BE2C (cell line): ENCODE data around the gene B2M.
"Not testable (repeated sequence)": the region's sequence is repeated elsewhere in the genome, so short reads cannot be mapped to it uniquely, and the experiment has no call there.

Experiments used
- DNase-seq: peaks from one replicate; pipeline ENCODE4 v3.0.0-alpha.2; 2020
- H3K27me3 ChIP-seq: fragments of 250-450 bp; sonication (Bioruptor Pico); 2 replicates; pipeline ENCODE4 v1.5.1; 2020; ENCODE audit warnings: mild to moderate bottlenecking
- H3K36me3 ChIP-seq: fragments of 250-450 bp; sonication (Bioruptor Pico); 2 replicates; pipeline ENCODE4 v1.5.1; 2020; ENCODE audit warnings: mild to moderate bottlenecking
- H3K4me1 ChIP-seq: fragments of 250-450 bp; sonication (Bioruptor Pico); 2 replicates; pipeline ENCODE4 v1.5.1; 2020
- H3K4me3 ChIP-seq: 2 replicates; pipeline ENCODE4 v1.5.1; 2011; ENCODE audit warnings: low read depth, low read length
- H3K9me3 ChIP-seq: fragments of 250-450 bp; sonication (Bioruptor Pico); 2 replicates; pipeline ENCODE4 v1.5.1; 2020
- TF ChIP-seq, protein P1 (sequence below): IDR thresholded peaks from 2 replicates; pipeline ENCODE4 v1.5.1; 2012; ENCODE audit warnings: mild to moderate bottlenecking, low read depth, low read length

Gene B2M

DNA sequence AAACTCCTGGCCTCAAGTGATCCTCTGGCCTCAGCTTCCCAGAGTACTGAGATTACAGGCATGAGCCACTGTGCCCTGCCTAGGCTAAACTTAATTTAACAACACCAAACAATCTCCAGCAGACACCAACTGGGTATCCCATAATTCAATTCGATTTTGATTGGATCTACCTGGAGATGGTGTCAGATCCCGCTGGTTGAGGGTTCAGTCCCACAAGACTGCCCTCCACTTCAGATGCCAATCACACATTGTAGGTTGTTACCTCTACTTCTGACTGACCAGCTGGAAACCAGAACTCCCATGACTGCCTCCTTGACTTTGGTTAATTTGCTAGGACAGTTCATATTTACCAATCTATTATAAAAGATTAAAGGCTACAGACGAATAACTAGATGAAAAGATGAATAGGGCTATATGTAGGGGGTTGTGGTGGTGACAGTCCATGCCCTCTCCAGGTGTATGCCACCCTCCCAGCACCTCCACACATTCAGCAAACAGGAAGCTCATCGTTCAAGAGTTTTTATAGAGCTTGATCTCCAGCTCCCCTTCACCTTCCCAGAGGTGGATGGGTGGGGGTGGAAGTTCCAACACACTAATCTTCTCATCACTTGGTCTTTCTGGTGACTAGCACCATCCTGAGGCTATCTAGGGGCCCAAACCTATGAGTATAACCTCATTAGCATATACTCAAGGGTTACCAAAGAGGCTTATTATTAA is 9.3 kb downstream of the B2M start:
- DNase-seq = no peak
- Histone ChIP-seq H3K9me3 (no peaks in the 10 kb centered on the region), H3K4me1 (no peaks in the 10 kb centered on the region), H3K27me3 (no peaks in the 10 kb centered on the region), H3K4me3 (no peak overlapping the region), H3K36me3 (peaks cover 31% of the 10 kb centered on the region)
- TF ChIP-seq, protein P1, sequence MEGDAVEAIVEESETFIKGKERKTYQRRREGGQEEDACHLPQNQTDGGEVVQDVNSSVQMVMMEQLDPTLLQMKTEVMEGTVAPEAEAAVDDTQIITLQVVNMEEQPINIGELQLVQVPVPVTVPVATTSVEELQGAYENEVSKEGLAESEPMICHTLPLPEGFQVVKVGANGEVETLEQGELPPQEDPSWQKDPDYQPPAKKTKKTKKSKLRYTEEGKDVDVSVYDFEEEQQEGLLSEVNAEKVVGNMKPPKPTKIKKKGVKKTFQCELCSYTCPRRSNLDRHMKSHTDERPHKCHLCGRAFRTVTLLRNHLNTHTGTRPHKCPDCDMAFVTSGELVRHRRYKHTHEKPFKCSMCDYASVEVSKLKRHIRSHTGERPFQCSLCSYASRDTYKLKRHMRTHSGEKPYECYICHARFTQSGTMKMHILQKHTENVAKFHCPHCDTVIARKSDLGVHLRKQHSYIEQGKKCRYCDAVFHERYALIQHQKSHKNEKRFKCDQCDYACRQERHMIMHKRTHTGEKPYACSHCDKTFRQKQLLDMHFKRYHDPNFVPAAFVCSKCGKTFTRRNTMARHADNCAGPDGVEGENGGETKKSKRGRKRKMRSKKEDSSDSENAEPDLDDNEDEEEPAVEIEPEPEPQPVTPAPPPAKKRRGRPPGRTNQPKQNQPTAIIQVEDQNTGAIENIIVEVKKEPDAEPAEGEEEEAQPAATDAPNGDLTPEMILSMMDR = no peak

DNA sequence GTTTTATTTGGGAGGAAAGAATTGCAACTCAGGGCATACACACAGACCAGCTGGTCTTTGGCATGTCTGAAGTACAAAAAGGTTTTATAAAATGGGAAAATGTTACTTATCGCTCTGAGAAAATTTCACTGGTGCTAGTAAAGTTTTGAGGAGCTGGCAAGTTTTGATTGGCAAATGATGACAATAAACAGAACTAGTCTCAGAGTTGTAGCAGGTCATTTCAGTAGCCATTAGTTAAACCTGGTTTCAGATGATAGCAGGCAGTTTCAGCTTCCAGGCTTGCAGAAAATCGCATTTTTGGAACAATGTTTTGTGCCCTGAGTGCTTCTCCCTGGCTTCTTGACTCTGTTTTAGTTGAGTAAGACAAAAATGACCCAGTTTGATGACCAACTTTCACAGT is 10.7 kb downstream of the B2M start:
- H3K27me3 ChIP-seq = no peaks in the 10 kb centered on the region
- TF ChIP-seq, protein P1 = no peak
- DNase-seq = no peak
- H3K36me3 ChIP-seq = peaks cover 17% of the 10 kb centered on the region
- H3K4me3 ChIP-seq = no peak overlapping the region
- no peaks in the 10 kb centered on the region for H3K9me3 ChIP-seq
- peaks cover 3% of the 10 kb centered on the region; the same call in 1 of the 2 replicates for H3K4me1 ChIP-seq

DNA sequence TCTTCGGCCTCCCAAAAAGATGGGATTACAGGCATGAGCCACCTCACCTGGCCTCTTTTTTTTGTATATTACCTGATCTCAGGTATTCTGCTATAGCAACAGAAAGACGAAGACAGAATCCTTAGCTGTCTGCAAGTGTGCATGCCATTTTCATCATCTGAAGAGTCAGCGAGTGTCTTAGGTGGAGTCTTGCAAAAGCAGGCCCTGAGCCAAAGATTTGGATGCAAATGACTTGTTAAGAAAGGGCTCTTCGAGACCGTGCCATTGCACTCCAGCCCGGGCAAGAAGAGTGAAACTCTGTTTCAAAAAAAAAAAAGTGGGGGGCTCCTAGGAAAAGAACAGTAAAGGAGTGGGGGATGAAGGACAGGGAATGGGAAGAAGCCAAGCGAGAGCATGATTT is 14.8 kb downstream of the B2M start:
- Histone ChIP-seq H3K36me3 (no peaks in the 10 kb centered on the region), H3K27me3 (no peaks in the 10 kb centered on the region), H3K4me3 (no peak overlapping the region), H3K4me1 (peaks cover 14% of the 10 kb centered on the region), H3K9me3 (no peaks in the 10 kb centered on the region)
- no peak for DNase-seq
- TF ChIP-seq, protein P1 = no peak

DNA sequence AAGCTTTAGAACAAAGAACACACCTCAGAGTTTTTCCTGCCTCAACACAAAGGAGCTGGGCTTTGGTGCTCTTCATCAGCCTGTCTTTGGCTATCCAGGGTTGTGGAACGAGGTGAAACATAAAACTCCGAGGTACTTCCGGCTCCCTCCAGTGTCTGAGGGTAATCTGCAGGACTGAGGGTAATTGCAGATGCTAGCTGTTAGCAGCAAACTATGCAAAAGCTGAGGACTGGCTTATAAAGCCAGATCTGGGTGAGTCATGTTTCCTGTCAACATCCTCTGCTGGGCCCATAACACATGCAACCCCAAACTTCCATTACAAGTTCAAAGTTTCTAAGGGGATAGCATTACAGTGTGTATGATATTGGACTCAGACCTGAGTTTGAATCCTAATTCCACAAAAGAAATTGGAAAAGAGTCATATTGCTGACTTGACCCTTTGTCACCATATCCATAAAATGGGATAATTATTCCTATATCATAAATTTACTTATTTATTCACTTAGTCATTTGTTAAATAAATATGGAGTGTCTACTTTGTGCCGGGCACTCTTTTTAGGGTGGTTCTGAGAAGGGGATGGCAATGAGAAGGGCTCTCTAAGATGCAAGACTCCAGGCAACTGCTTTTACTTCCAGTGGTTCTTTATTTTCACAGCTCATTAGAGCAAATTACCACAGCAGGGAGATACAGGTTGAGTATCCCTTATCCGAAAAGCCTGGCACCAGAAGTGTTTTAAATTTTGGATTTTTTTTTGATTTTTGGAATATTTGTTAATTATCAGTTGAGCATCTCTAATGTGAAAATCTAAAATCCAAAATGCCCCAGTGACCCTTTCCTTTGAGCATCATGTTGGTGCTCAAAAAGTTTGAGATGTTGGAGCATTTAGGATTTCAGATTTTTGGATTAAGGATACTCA is 15.5 kb downstream of the B2M start:
- no peaks in the 10 kb centered on the region for H3K27me3 ChIP-seq
- TF ChIP-seq, protein P1 = no peak; the same call in 1 of the 2 replicates
- DNase-seq = peak; percentile 50
- no peak overlapping the region for H3K4me3 ChIP-seq
- H3K9me3 ChIP-seq = no peaks in the 10 kb centered on the region
- no peaks in the 10 kb centered on the region for H3K36me3 ChIP-seq
- peaks cover 14% of the 10 kb centered on the region for H3K4me1 ChIP-seq

DNA sequence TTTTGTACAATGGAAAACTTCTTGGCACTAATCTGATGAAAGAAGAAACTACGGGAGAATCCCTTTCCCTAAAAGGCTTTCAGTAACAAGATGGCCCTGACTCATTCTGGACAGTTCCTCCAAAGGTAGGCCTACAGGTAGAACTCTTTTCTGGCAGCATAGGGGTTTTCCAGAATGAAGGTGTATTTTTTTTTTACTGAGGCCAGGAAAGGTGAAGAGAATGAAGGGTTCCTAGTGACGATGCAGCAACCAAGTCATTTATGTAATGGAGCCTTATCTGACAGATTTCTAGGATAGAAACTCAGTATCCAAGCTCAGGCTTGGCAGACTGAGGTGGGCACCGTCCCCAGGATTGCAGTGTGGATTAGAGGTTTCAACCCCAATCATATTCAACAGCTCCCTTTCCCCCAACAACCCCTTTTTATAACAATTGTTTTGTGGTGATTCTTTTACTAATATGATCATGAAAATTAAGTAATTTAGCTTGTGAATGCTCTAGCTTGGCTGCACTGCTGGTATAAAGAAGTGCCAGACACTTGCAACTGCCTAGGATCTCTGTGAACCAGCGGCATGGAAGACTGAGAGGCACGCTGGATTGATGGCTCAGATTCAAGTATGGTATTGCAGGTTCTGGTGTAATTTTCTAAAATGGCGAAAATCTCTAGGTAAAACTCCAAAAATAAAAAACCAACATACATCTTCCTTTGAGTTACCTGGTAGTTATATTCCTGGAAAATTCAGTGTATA is 16.3 kb downstream of the B2M start:
- TF ChIP-seq, protein P1 = no peak
- Histone ChIP-seq H3K27me3 (no peaks in the 10 kb centered on the region), H3K36me3 (no peaks in the 10 kb centered on the region), H3K4me3 (no peak overlapping the region; the same call in 1 of the 2 replicates), H3K4me1 (peaks cover 14% of the 10 kb centered on the region), H3K9me3 (no peaks in the 10 kb centered on the region)
- no peak for DNase-seq

DNA sequence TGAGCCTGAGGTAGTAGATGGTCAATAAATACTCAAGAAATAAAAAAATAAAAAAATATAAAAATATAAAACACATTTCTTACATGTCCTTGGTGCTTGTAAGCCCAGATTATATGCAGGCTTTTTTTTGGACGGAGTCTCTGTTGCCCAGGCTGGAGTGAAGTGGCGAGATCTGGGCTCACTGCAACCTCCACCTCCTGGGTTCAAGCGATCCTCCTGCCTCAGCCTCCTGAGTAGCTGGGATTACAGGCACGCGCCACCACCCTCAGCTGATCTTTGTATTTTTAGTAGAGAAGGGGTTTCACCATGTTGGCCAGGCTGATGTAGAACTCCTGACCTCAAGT is 16.9 kb downstream of the B2M start:
- H3K4me1 ChIP-seq = peaks cover 14% of the 10 kb centered on the region
- DNase-seq, H3K27me3 ChIP-seq, H3K36me3 ChIP-seq, H3K9me3 ChIP-seq: not testable (repeated sequence)
- H3K4me3 ChIP-seq = peak overlapping the region; percentile 97
